GM12878 (cell line): ENCODE results near the gene GALK1. TPM values are rescaled to one million over a fixed set of nuclear protein-coding genes. Genes with fewer than 3 reads are reported as not detected.

Experiments
- ATAC-seq: fragments of 200-7000 bp; cut with Tn5 transposase; 3 replicates; pipeline ENCODE4 v1.9.1; 2020; ENCODE audit warnings: mild to moderate bottlenecking, moderate library complexity
- BruUV-seq: library from RNA; stranded (reverse); fragments of 400-500 nt; replicated peaks from 2 replicates; lab custom pipeline; 2021; lab: Mats Ljungman, UMichigan
- CTCF ChIA-PET: fragments of 300-600 bp; sonication (Branson Sonifier 250); formaldehyde crosslinking; extraction: SDS; loops from one replicate; lab custom pipeline; 2021; ENCODE audit warnings: inconsistent platforms; lab: Yijun Ruan, JAX
- POLR2A ChIA-PET: fragments of 350-600 bp; formaldehyde crosslinking; extraction: SDS; loops from one replicate; lab custom pipeline; 2021; ENCODE audit warnings: inconsistent platforms; lab: Charles Lee
- RAD21 ChIA-PET: fragments of 300-600 bp; sonication (Branson Sonifier 250); formaldehyde crosslinking; loops from one replicate; lab custom pipeline; 2023; ENCODE audit warnings: antibody characterized with exemption; ENCODE audit not compliant: unreplicated experiment; lab: Charles Lee
- SMC1A ChIA-PET: fragments of 300-600 bp; sonication (Branson Sonifier 250); formaldehyde crosslinking; loops from one replicate; lab custom pipeline; 2023; ENCODE audit not compliant: unreplicated experiment, uncharacterized antibody; lab: Charles Lee
- DNase-seq: peaks from one replicate; pipeline ENCODE4 v3.0.0-alpha.2; 2011; ENCODE audit warnings: low read depth, low spot score
- FAIRE-seq: peaks from 3 replicates; lab custom pipeline; 2011; peaks lifted over from hg19 to GRCh38; lab: Jason Lieb, UNC
- H2AFZ ChIP-seq: 2 replicates; pipeline ENCODE4 v1.6.0; 2011; ENCODE audit warnings: low read depth, low read length, control low read depth; ENCODE audit not compliant: control insufficient read depth
- H3K27ac ChIP-seq: 2 replicates; pipeline ENCODE4 v1.5.1; 2011; ENCODE audit warnings: control low read depth; ENCODE audit not compliant: control insufficient read depth, insufficient read depth
- H3K27me3 ChIP-seq, 2 experiments: replicated peaks in 1 of 2; 2 replicates each; pipeline versions ENCODE4 v1.6.0 to v1.6.1; 2011; ENCODE audit warnings: low read length in 1 of 2; ENCODE audit not compliant: control insufficient read depth in 2 of 2, insufficient read depth in 2 of 2
- H3K36me3 ChIP-seq, 2 experiments: 2 replicates each; pipeline ENCODE4 v1.5.1; 2011; ENCODE audit warnings: low read length in 1 of 2; ENCODE audit not compliant: control insufficient read depth in 2 of 2, insufficient read depth in 2 of 2
- H3K4me1 ChIP-seq: 2 replicates; pipeline ENCODE4 v1.6.1; 2011; ENCODE audit warnings: mild to moderate bottlenecking, low read length, moderate library complexity, mixed read lengths; ENCODE audit not compliant: control insufficient read depth, insufficient read depth
- H3K4me2 ChIP-seq: 2 replicates; pipeline ENCODE4 v1.6.0; 2011; ENCODE audit warnings: control low read depth; ENCODE audit not compliant: control insufficient read depth, insufficient read depth
- H3K4me3 ChIP-seq: fragments of 200-600 bp; sonication (generic); 2 replicates; pipeline ENCODE4 v1.5.1; 2016
- H3K79me2 ChIP-seq: 2 replicates; pipeline ENCODE4 v1.6.0; 2011; ENCODE audit warnings: low read length; ENCODE audit not compliant: control insufficient read depth, insufficient read depth
- H3K9ac ChIP-seq: 2 replicates; pipeline ENCODE4 v1.8.0; 2011; ENCODE audit warnings: low read length, control low read depth, mixed read lengths; ENCODE audit not compliant: control insufficient read depth, insufficient read depth
- H3K9me3 ChIP-seq: replicated peaks from 3 replicates; pipeline ENCODE4 v1.5.1; 2011; ENCODE audit warnings: mild to moderate bottlenecking, low read length; ENCODE audit not compliant: control insufficient read depth, insufficient read depth
- H4K20me1 ChIP-seq: 2 replicates; pipeline ENCODE4 v1.6.0; 2011; ENCODE audit not compliant: control insufficient read depth, insufficient read depth
- CEBPZ ChIP-seq: fragments of 150-350 bp; IDR thresholded peaks from 2 replicates; pipeline ENCODE4 v1.6.1; 2016; ENCODE audit warnings: low read depth, low read length
- EZH2 ChIP-seq: IDR thresholded peaks from 2 replicates; pipeline ENCODE4 v1.6.1; 2012; ENCODE audit warnings: low read depth, mild to moderate bottlenecking, control low read depth, inconsistent platforms, low read length, borderline replicate concordance; ENCODE audit not compliant: control insufficient read depth
- NFXL1 ChIP-seq: fragments of 450-650 bp; IDR thresholded peaks from 2 replicates; pipeline ENCODE4 v1.6.1; 2017; ENCODE audit warnings: antibody characterized with exemption, mild to moderate bottlenecking, borderline replicate concordance
- NR2C1 ChIP-seq: fragments of 450-650 bp; IDR thresholded peaks from 2 replicates; pipeline ENCODE4 v1.6.1; 2017; ENCODE audit warnings: antibody characterized with exemption, mild to moderate bottlenecking, moderate library complexity
- ZBED1 ChIP-seq: IDR thresholded peaks from 2 replicates; pipeline ENCODE4 v1.6.1; 2016; ENCODE audit warnings: borderline replicate concordance
- WGBS: methylation state at CpG from one replicate; pipeline ENCODE4 v1.1.6; 2016; ENCODE audit warnings: low lambda C conversion rate; ENCODE audit not compliant: insufficient replicate concordance, insufficient coverage; ENCODE audit errors: missing lambda C conversion rate; 5-methylcytosine and 5-hydroxymethylcytosine counted together
- in situ Hi-C: fragments of 300-500 bp; cut with MboI; formaldehyde crosslinking; loops from 9 replicates; pipeline ENCODE4 v1.14.3; 2018; ENCODE audit warnings: mixed read lengths
- intact Hi-C: fragments of 100-400 bp; cut with micrococcal nuclease; formaldehyde crosslinking; loops from one replicate; pipeline ENCODE4 v1.14.2; 2022; ENCODE audit not compliant: unreplicated experiment
- polyA plus RNA-seq, 11 experiments: library from polyadenylated mRNA; depleted of rRNA in 4 of 11; unstranded in 6 of 11; stranded (reverse) in 5 of 11; fragments of >200 nt; fragmentation: Nextera tagmentation in 4 of 11; fragmentation: Illumina TruSeq in 1 of 11; extraction: Ambion mirVana in 4 of 11; extraction: Trizol in 1 of 11; gene quantifications; 1 replicate in 1 of 11; 2 replicates in 10 of 11; pipeline versions ENCODE4 v1.2.1 to v1.2.3, GENCODE V29; 2011 to 2016; ENCODE audit warnings: inconsistent platforms in 2 of 11, missing spikeins in 2 of 11, low read depth in 1 of 11
- total RNA-seq, 4 experiments: library from RNA; depleted of rRNA in 3 of 4; stranded (reverse); fragments of >200 nt in 3 of 4; fragmentation: Illumina TruSeq in 1 of 4; extraction: Trizol in 1 of 4; gene quantifications; 2 replicates each; pipeline versions ENCODE4 v1.2.1 to v1.2.3, GENCODE V29; 2013 to 2021
- TF ChIP-seq, protein P1 (sequence below): IDR thresholded peaks from 2 replicates; pipeline ENCODE4 v1.6.1; 2011; ENCODE audit warnings: low read depth, low read length, improper control_type of control experiment, borderline replicate concordance

GALK1 gene
- total and polyA plus RNA-seq, 10 of the 15 experiments (the other 5 are each of a cell fraction or from before 2014, with no cell fraction given): 0.21 to 43.8 (median 21.4) TPM

GRCh38 chr17:75769536-75769935 is 4.5 kb upstream of the GALK1 start:
- H3K4me3 ChIP-seq: no peak overlapping the region
- H2AFZ ChIP-seq: no peak overlapping the region
- H3K4me2 ChIP-seq: no peak overlapping the region
- no peak overlapping the region for H3K27ac ChIP-seq
- in situ Hi-C loops (no loop called here), intact Hi-C loops (no loop called here)
- peaks cover 1% of the 10 kb centered on the region for H3K4me1 ChIP-seq
- no peaks in the 10 kb centered on the region for H3K27me3 ChIP-seq
- H3K36me3 ChIP-seq: no peaks in the 10 kb centered on the region
- POLR2A ChIA-PET: interaction anchor here (0.7 to 1.3 kb wide), 2 partner anchors 11 to 78 kb away, joined by 3 to 4 read pairs; no protein-coding TSS in a partner anchor
- H3K9me3 ChIP-seq: no peaks in the 10 kb centered on the region
- CTCF ChIA-PET: interaction anchor here (0.8 to 1.1 kb wide), 4 partner anchors 14 to 80 kb away, joined by 3 read pairs; no protein-coding TSS in a partner anchor
- SMC1A ChIA-PET: no interaction called here
- H3K9ac ChIP-seq: no peak overlapping the region
- ATAC-seq: no peak
- no peak for FAIRE-seq
- no peaks in the 10 kb centered on the region for H4K20me1 ChIP-seq
- BruUV-seq: no TSS peak
- no peaks in the 10 kb centered on the region for H3K79me2 ChIP-seq
- TF ChIP-seq CEBPZ (no peak), ZBED1 (no peak)
- RAD21 ChIA-PET: interaction anchor here (1.1 kb wide), 1 partner anchor 85 kb away, joined by 3 read pairs; the partner anchor contains the start of gene WBP2
- DNase-seq: no peak
- WGBS: 85% methylated on average over 3 of the region's 3 CpGs

- TF ChIP-seq NFXL1 (no peak), NR2C1 (no peak), EZH2 (no peak)
- TF ChIP-seq, protein P1, sequence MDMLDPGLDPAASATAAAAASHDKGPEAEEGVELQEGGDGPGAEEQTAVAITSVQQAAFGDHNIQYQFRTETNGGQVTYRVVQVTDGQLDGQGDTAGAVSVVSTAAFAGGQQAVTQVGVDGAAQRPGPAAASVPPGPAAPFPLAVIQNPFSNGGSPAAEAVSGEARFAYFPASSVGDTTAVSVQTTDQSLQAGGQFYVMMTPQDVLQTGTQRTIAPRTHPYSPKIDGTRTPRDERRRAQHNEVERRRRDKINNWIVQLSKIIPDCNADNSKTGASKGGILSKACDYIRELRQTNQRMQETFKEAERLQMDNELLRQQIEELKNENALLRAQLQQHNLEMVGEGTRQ: no peak
- no peak overlapping the region for H3K4me2 ChIP-seq
- ChIA-PET SMC1A (interaction anchor here (0.7 kb wide), 1 partner anchor 17 kb away, joined by 3 read pairs; the partner anchor contains the start of gene UNK), CTCF (interaction anchor here (0.6 kb wide), 1 partner anchor 415 kb away, joined by 3 read pairs; no protein-coding TSS in a partner anchor), RAD21 (no interaction called here), POLR2A (interaction anchor here (1.2 kb wide), 1 partner anchor 65 kb away, joined by 3 read pairs; no protein-coding TSS in a partner anchor)
- intact Hi-C loops (no loop called here), in situ Hi-C loops (no loop called here)
- no peaks in the 10 kb centered on the region for H3K27me3 ChIP-seq
- H4K20me1 ChIP-seq: no peaks in the 10 kb centered on the region
- WGBS: 53% methylated on average over 8 of the region's 8 CpGs
- FAIRE-seq (no peak), ATAC-seq (no peak), DNase-seq (no peak)
- no peak overlapping the region for H2AFZ ChIP-seq
- no peaks in the 10 kb centered on the region for H3K36me3 ChIP-seq
- no peak overlapping the region for H3K27ac ChIP-seq
- peaks cover 12% of the 10 kb centered on the region for H3K4me1 ChIP-seq
- BruUV-seq: no TSS peak
- no peak overlapping the region for H3K9ac ChIP-seq
- no peaks in the 10 kb centered on the region; the same call in 1 of the 2 replicates for H3K79me2 ChIP-seq
- H3K9me3 ChIP-seq: no peaks in the 10 kb centered on the region
- H3K4me3 ChIP-seq: no peak overlapping the region
These were observed 2.9 kb upstream of the GALK1 start for GRCh38 chr17:75767881-75768280.
